Tibial nerve (tissue), 4 donors: ENCODE data around the gene CPNE9. TPM values are rescaled to one million over a fixed set of nuclear protein-coding genes. Genes with fewer than 3 reads are reported as not detected.

ENCODE experiments used
- DNase-seq, 2 donors: peaks; one replicate each; pipeline ENCODE4 v3.0.0-alpha.2; 2019; ENCODE audit warnings: low spot score in 2 of 2
- H3K27ac ChIP-seq, 4 donors: fragments of 200-600 bp; sonication (generic) in 3 of 4; one replicate each; pipeline ENCODE4 v1.5.1; 2017 to 2019; ENCODE audit warnings: mild to moderate bottlenecking in 1 of 4
- H3K27me3 ChIP-seq, 2 donors: fragments of 200-600 bp; sonication (generic) in 1 of 2; one replicate each; pipeline versions ENCODE4 v1.5.1 to v1.6.0; 2017 to 2019
- H3K36me3 ChIP-seq, 3 donors: fragments of 200-600 bp; sonication (generic); one replicate each; pipeline ENCODE4 v1.5.1; 2018 to 2019
- H3K4me1 ChIP-seq, 4 donors: fragments of 200-600 bp; sonication (generic) in 3 of 4; one replicate each; pipeline ENCODE4 v1.5.1; 2017 to 2019
- H3K4me3 ChIP-seq, 4 donors: fragments of 200-600 bp; sonication (generic) in 3 of 4; one replicate each; pipeline ENCODE4 v1.5.1; 2017 to 2019; ENCODE audit warnings: mild to moderate bottlenecking in 1 of 4, moderate library complexity in 1 of 4
- H3K9me3 ChIP-seq, 4 donors: fragments of 200-600 bp; sonication (generic) in 3 of 4; one replicate each; pipeline ENCODE4 v1.5.1; 2017 to 2019
- CTCF ChIP-seq, 5 experiments: fragments of 200-600 bp in 3 of 5; fragments of 450-650 bp in 2 of 5; sonication (generic) in 3 of 5; IDR thresholded peaks; one replicate each; pipeline ENCODE4 v1.5.1; 2016 to 2019; ENCODE audit warnings: antibody characterized with exemption in 5 of 5, mild to moderate bottlenecking in 3 of 5, moderate library complexity in 2 of 5
- EP300 ChIP-seq, 2 donors: sonication (generic); formaldehyde crosslinking; IDR thresholded peaks; one replicate each; pipeline ENCODE4 v1.6.1; 2017; ENCODE audit warnings: antibody characterized with exemption in 2 of 2, mild to moderate bottlenecking in 1 of 2
- POLR2A ChIP-seq, 2 donors: fragments of 450-650 bp; IDR thresholded peaks; one replicate each; pipeline ENCODE4 v1.6.1; 2017; ENCODE audit warnings: antibody characterized with exemption in 2 of 2, mild to moderate bottlenecking in 2 of 2, moderate library complexity in 2 of 2
- WGBS, 2 donors: methylation state at CpG; one replicate each; pipeline ENCODE4 v1.1.5; 2018; 5-methylcytosine and 5-hydroxymethylcytosine counted together
- total RNA-seq, 4 donors: library from RNA; depleted of rRNA; stranded (reverse); fragments of >200 nt; gene quantifications; one replicate each; pipeline ENCODE4 v1.1.0, GENCODE V29; 2016

The CPNE9 gene
- total RNA-seq, 4 donors from 2014 or later, result not detected

GRCh38 chr3:9691636-9692035 is 12.0 kb upstream of the CPNE9 start:
- H3K36me3 ChIP-seq, result peaks cover 2 to 98% (median 39%) of the 10 kb centered on the region in 3 donors
- WGBS, 2 donors, result 88 to 94% methylated on average over 2 of the region's 2 CpGs
- H3K27me3 ChIP-seq, result no peaks in the 10 kb centered on the region
- H3K27ac ChIP-seq, result peak overlapping the region in 2 of 4 donors; percentile 47 to 68
- peaks cover 0 to 20% (median 1%) of the 10 kb centered on the region in 4 donors for H3K4me1 ChIP-seq
- no peaks in the 10 kb centered on the region for H3K9me3 ChIP-seq
- DNase-seq, result no peak
- TF ChIP-seq CTCF (IDR thresholded peaks at IDR 0.05), result no peak
- TF ChIP-seq POLR2A (IDR thresholded peaks at IDR 0.05), result no peak
- TF ChIP-seq EP300 (IDR thresholded peaks at IDR 0.05), result no peak
- H3K4me3 ChIP-seq, result no peak overlapping the region

- no peak for DNase-seq
- Histone ChIP-seq H3K36me3 (peaks cover 2 to 98% (median 32%) of the 10 kb centered on the region in 3 donors), H3K4me3 (no peak overlapping the region), H3K27me3 (no peaks in the 10 kb centered on the region), H3K27ac (no peak overlapping the region), H3K4me1 (peaks cover 0 to 20% (median 1%) of the 10 kb centered on the region in 4 donors), H3K9me3 (no peaks in the 10 kb centered on the region)
- 88 to 100% methylated on average over 2 to 4 of the region's 5 CpGs for WGBS, 2 donors
- TF ChIP-seq EP300 (IDR thresholded peaks at IDR 0.05) (no peak), CTCF (IDR thresholded peaks at IDR 0.05) (no peak), POLR2A (IDR thresholded peaks at IDR 0.05) (no peak)
Observed at GRCh38 chr3:9692416-9692815, 11.2 kb upstream of the CPNE9 start.

- H3K4me3 ChIP-seq, result no peak overlapping the region
- H3K27me3 ChIP-seq, result no peaks in the 10 kb centered on the region
- DNase-seq, result no peak
- WGBS, 2 donors, result 71 to 73% methylated on average over 4 of the region's 4 CpGs
- no peak overlapping the region for H3K27ac ChIP-seq
- TF ChIP-seq EP300 (IDR thresholded peaks at IDR 0.05) (no peak), CTCF (IDR thresholded peaks at IDR 0.05) (no peak), POLR2A (IDR thresholded peaks at IDR 0.05) (no peak)
- no peaks in the 10 kb centered on the region for H3K9me3 ChIP-seq
- H3K36me3 ChIP-seq, result peaks cover 2 to 98% (median 23%) of the 10 kb centered on the region in 3 donors
- H3K4me1 ChIP-seq, result peaks cover 0 to 10% (median 0%) of the 10 kb centered on the region in 4 donors
Observed at GRCh38 chr3:9695345-9695744, 8.3 kb upstream of the CPNE9 start.

GRCh38 chr3:9695746-9696145 is 7.9 kb upstream of the CPNE9 start:
- WGBS, 2 donors, result 87 to 89% methylated on average over 7 of the region's 7 CpGs

More at GRCh38 chr3:9695746-9696145, 7.9 kb upstream of the CPNE9 start:
- H3K36me3 ChIP-seq, result peaks cover 2 to 98% (median 27%) of the 10 kb centered on the region in 3 donors
- DNase-seq, result no peak
- H3K27ac ChIP-seq, result no peak overlapping the region
- no peaks in the 10 kb centered on the region for H3K27me3 ChIP-seq
- TF ChIP-seq EP300 (IDR thresholded peaks at IDR 0.05), result no peak
- TF ChIP-seq CTCF (IDR thresholded peaks at IDR 0.05), result no peak
- TF ChIP-seq POLR2A (IDR thresholded peaks at IDR 0.05), result no peak
- H3K4me1 ChIP-seq, result peaks cover 0 to 6% (median 0%) of the 10 kb centered on the region in 4 donors
- H3K4me3 ChIP-seq, result no peak overlapping the region
- H3K9me3 ChIP-seq, result no peaks in the 10 kb centered on the region
